Activated CD8-positive, alpha-beta memory T cell treated with anti-CD3 and anti-CD28 coated beads, Interleukin-2, amount 50 U/mL, for 24 hours (primary cell): ENCODE results near the gene NOS3.

Experiments used
- DNase-seq: peaks from one replicate; pipeline ENCODE4 v3.0.0-alpha.2; 2020; ENCODE audit errors: extremely low read depth

The NOS3 gene

DNA sequence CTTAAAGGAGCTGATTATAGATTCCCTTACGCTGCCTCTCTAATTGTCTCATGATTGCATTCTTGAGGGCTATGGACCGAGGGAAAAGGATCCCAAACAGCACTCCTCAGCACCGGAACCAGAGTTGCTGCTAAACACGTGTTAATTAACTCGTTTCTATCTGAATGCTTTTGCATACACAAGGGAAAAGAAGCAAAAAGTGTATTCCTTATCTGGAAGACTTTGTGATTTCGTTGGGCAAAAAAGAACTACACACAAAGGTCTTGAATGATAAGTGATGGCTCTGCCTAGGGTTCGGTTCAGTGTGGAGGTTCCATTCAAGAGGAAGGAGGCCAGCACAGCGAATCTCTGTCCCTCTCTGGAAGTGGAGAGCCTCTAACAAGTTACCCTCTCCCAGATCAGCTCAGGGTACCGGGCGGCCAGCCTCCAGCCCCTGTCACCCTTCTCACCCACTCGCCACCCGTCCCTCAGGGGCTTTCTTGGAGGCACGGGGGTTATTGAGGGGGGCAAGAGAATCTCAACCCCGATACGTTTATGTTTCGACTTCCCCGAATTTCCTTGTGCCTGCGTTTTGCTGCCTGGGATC is 68.1 kb downstream of the NOS3 start:
- DNase-seq = no peak

- DNase-seq = no peak
Observed at GRCh38 chr7:151059367-151060112, 68.7 kb downstream of the NOS3 start, which contains the start of gene SLC4A2. SLC4A2 (plus strand) TSS chr7:151059589; CDS start chr7:151061988, 2,399 bp downstream.

DNA sequence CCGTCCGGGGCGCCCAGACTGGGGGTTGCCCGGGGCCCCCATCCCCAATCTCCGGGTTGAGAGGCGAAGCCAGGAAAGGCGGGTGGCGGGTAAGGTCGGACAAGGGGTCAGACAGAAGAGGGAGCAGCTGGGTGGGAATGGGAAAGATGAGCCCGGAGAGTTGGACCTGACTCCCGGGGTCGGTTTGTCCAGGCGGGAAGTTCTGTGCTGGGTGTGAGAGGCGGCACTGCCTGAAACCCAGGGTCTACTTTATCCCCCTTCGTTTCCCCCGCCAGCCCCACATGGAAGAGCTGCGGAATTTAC is 69.2 kb downstream of the NOS3 start:
- no peak for DNase-seq

- DNase-seq = no peak
Observed at GRCh38 chr7:151060416-151061212, 69.8 kb downstream of the NOS3 start.

DNA sequence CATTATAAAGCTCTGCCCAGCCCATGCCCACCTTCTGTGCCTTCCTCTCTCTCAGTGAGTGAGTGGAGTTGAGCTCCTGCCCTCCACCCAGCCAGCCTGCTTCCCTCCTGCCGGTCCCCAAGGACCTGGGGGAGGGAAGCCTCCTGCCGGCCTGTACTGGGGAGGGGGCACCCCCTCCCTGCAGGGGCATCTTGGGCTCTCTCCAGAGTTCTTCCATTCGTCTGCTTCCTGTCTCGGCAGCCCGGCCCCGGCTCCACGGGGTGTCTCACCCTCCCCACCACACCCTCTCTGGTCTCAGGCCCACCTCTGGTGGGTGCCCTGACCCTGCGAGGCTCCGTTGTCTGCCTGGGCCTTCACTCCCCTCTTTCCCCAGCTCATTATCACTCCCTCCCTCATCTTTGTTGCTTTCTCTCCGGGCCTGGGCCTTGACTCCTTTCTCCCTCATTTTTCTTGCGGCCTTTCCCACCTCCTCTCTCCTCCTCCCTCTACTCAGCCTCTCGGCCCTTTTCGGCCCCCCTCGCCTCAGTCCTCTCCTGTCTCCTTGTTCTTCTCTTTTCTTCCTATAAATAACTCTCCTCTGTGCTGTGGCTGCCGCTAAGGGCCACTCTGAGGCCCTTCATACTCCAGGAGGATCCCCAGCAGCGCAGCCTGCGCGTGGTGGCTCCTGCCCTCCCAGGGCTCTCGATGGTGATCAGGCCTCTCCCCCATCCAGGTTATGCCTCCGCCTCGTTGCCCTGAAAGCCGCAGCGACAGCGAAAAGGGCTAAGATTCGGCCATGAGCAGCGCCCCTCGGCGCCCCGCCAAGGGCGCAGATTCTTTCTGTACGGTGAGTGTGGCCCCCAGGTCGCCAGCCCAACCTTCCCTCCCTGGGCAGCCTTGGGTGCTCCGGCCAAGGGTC is 70.6 kb downstream of the NOS3 start:
- DNase-seq = no peak

- DNase-seq = no peak
Observed at GRCh38 chr7:151062111-151062398, 71.2 kb downstream of the NOS3 start.

GRCh38 chr7:151062399-151063211 is 71.8 kb downstream of the NOS3 start:
- DNase-seq = no peak

- DNase-seq = no peak
Observed at GRCh38 chr7:151063212-151063561, 72.4 kb downstream of the NOS3 start.
